Body of pancreas (tissue), 4 donors: ENCODE measurements around the gene NBEA. TPM values are rescaled to one million over a fixed set of nuclear protein-coding genes. Genes with fewer than 3 reads are reported as not detected.
A peak's percentile ranks its signal among the peaks of the same experiment; 100 is the strongest.

ENCODE experiments used
- ATAC-seq: fragments of 150-250 bp; one replicate; pipeline ENCODE4 v1.9.1; 2016
- DNase-seq, 4 donors: peaks; one replicate each; pipeline ENCODE4 v3.0.0-alpha.2; 2019
- H3K27ac ChIP-seq, 4 donors: fragments of 200-600 bp; sonication (generic); 1 replicate in 3 of 4; 2 replicates in 1 of 4; pipeline versions ENCODE4 v1.5.1 to v1.6.1; 2016 to 2019; ENCODE audit warnings: mild to moderate bottlenecking in 1 of 4, mixed read lengths in 1 of 4, moderate library complexity in 1 of 4
- H3K27me3 ChIP-seq, 2 donors: fragments of 200-600 bp; sonication (generic); one replicate each; pipeline ENCODE4 v1.6.0; 2016; ENCODE audit warnings: mild to moderate bottlenecking in 1 of 2
- H3K36me3 ChIP-seq, 2 donors: fragments of 200-600 bp; sonication (generic); replicated peaks in 1 of 2; 2 replicates each; pipeline ENCODE4 v1.5.1; 2016; ENCODE audit warnings: low read depth in 2 of 2; ENCODE audit not compliant: insufficient read depth in 1 of 2
- H3K4me1 ChIP-seq: fragments of 200-600 bp; sonication (generic); one replicate; pipeline ENCODE4 v1.6.0; 2016
- H3K4me3 ChIP-seq, 2 donors: fragments of 200-600 bp; sonication (generic); 1 replicate in 1 of 2; 2 replicates in 1 of 2; pipeline ENCODE4 v1.5.1; 2016 to 2019
- H3K9me3 ChIP-seq, 3 donors: fragments of 200-600 bp; sonication (generic); 1 replicate in 2 of 3; 2 replicates in 1 of 3; pipeline ENCODE4 v1.5.1; 2016
- POLR2A ChIP-seq, 3 donors: fragments of 450-650 bp; IDR thresholded peaks; one replicate each; pipeline ENCODE4 v1.6.1; 2016; ENCODE audit warnings: antibody characterized with exemption in 3 of 3, mild to moderate bottlenecking in 2 of 3
- WGBS, 2 donors: methylation state at CpG; one replicate each; pipeline ENCODE4 v1.1.5; 2017; 5-methylcytosine and 5-hydroxymethylcytosine counted together
- intact Hi-C: fragments of 100-400 bp; cut with DNase I; formaldehyde crosslinking; loops from one replicate; pipeline ENCODE4 v1.15.1; 2023
- total RNA-seq, 2 donors: library from RNA; depleted of rRNA; stranded (reverse); fragments of >200 nt; gene quantifications; one replicate each; pipeline ENCODE4 v1.1.0, GENCODE V29; 2016
- TF ChIP-seq, protein P1 (sequence below), 7 experiments: fragments of 450-650 bp in 4 of 7; fragments of 200-600 bp in 3 of 7; sonication (generic) in 3 of 7; IDR thresholded peaks; one replicate each; pipeline ENCODE4 v1.5.1; 2016 to 2019; ENCODE audit warnings: antibody characterized with exemption in 7 of 7

NBEA gene
- total RNA-seq, 2 donors from 2014 or later, result 9.6 to 19.1 TPM

DNA sequence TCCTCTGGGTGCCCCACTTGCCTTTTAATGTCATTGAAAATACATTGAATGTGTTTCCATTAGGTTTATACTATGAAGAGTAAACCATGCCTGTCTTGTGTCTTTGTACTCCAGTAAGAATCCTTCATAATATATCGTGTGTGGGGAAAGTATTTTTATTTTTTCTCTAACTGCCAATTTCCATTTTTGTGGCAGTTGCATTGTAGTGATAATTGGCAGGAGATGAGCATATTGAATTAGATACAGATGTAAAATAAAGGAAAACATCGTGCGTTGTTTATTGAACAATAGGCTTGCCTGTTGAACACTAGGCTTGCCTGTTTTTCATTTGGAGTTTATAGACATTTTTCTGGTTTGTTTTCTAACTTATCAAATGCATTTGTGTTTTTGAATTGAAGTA is 218.8 kb downstream of the NBEA start:
- peaks cover 0 to 5% of the 10 kb centered on the region in 2 donors for H3K27me3 ChIP-seq
- intact Hi-C loops, result loop anchor here (10.0 kb wide), 1 partner anchor 1226 kb away; no protein-coding TSS in a partner anchor
- no peaks in the 10 kb centered on the region for H3K4me1 ChIP-seq
- no peak overlapping the region for H3K4me3 ChIP-seq
- H3K36me3 ChIP-seq, result no peaks in the 10 kb centered on the region
- H3K9me3 ChIP-seq, result no peaks in the 10 kb centered on the region
- WGBS, 2 donors, result 72 to 79% methylated on average over 3 of the region's 3 CpGs
- ATAC-seq, result no peak
- TF ChIP-seq, protein P1, sequence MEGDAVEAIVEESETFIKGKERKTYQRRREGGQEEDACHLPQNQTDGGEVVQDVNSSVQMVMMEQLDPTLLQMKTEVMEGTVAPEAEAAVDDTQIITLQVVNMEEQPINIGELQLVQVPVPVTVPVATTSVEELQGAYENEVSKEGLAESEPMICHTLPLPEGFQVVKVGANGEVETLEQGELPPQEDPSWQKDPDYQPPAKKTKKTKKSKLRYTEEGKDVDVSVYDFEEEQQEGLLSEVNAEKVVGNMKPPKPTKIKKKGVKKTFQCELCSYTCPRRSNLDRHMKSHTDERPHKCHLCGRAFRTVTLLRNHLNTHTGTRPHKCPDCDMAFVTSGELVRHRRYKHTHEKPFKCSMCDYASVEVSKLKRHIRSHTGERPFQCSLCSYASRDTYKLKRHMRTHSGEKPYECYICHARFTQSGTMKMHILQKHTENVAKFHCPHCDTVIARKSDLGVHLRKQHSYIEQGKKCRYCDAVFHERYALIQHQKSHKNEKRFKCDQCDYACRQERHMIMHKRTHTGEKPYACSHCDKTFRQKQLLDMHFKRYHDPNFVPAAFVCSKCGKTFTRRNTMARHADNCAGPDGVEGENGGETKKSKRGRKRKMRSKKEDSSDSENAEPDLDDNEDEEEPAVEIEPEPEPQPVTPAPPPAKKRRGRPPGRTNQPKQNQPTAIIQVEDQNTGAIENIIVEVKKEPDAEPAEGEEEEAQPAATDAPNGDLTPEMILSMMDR (IDR thresholded peaks at IDR 0.05), result no peak
- TF ChIP-seq POLR2A (IDR thresholded peaks at IDR 0.05), result no peak
- no peak for DNase-seq
- no peak overlapping the region for H3K27ac ChIP-seq

DNA sequence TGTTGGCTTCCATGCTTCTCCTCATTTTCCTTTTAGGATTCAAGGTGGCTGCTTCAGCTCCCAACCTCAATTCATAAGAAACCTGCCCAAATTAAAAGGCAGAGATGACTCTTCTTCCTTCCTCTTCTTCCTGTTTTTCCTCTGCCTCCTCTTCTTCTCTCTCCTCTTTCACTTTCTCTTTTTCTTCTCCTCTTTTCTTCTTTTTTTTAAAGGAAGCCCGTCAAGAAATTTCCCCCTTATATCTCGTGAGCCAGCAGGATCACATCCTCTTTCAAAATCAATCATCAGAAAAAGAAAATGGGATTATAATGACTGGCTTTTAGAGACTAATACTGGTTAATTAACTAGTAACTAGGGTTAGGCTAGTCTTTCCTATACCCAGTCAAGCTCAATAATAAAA is 220.3 kb downstream of the NBEA start:
- WGBS, 2 donors, result 38 to 47% methylated on average over 2 of the region's 2 CpGs
- intact Hi-C loops, result loop anchor here (10.0 kb wide), 1 partner anchor 1228 kb away; no protein-coding TSS in a partner anchor
- no peak for TF ChIP-seq POLR2A (IDR thresholded peaks at IDR 0.05)
- TF ChIP-seq, protein P1 (IDR thresholded peaks at IDR 0.05), result no peak
- ATAC-seq (no peak), DNase-seq (no peak)
- no peaks in the 10 kb centered on the region for H3K4me1 ChIP-seq
- H3K36me3 ChIP-seq, result no peaks in the 10 kb centered on the region
- H3K27me3 ChIP-seq, result peaks cover 0 to 5% of the 10 kb centered on the region in 2 donors
- no peak overlapping the region for H3K27ac ChIP-seq
- H3K4me3 ChIP-seq, result no peak overlapping the region
- H3K9me3 ChIP-seq, result no peaks in the 10 kb centered on the region

DNA sequence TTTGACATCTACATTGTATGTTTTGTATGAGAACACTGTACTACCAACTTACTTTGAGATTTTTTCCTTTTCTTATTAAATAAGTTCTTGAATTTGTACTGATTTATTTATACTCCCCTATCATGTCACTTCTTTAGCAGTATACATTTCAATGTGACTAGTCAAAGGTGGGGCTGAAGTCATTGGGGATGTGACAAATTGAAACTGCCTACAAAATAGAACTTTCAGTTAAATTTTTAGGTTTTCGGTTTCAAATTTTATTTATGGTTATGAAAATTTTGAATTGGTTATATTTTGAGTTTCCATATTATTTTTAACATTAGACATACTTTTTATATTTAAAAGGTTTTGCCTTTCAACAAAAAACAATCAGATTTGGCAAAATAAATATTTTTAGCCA is 221.6 kb downstream of the NBEA start:
- no peak for ATAC-seq
- TF ChIP-seq, protein P1 (IDR thresholded peaks at IDR 0.05), result no peak
- TF ChIP-seq POLR2A (IDR thresholded peaks at IDR 0.05), result no peak
- no peak for DNase-seq
- H3K27ac ChIP-seq, result no peak overlapping the region
- H3K27me3 ChIP-seq, result peaks cover 0 to 5% of the 10 kb centered on the region in 2 donors
- 93 to 97% methylated on average over 1 of the region's 1 CpG for WGBS, 2 donors
- H3K4me1 ChIP-seq, result no peaks in the 10 kb centered on the region
- intact Hi-C loops, result loop anchor here (10.0 kb wide), 1 partner anchor 1229 kb away; no protein-coding TSS in a partner anchor
- no peaks in the 10 kb centered on the region for H3K9me3 ChIP-seq
- H3K36me3 ChIP-seq, result no peaks in the 10 kb centered on the region
- H3K4me3 ChIP-seq, result no peak overlapping the region

DNA sequence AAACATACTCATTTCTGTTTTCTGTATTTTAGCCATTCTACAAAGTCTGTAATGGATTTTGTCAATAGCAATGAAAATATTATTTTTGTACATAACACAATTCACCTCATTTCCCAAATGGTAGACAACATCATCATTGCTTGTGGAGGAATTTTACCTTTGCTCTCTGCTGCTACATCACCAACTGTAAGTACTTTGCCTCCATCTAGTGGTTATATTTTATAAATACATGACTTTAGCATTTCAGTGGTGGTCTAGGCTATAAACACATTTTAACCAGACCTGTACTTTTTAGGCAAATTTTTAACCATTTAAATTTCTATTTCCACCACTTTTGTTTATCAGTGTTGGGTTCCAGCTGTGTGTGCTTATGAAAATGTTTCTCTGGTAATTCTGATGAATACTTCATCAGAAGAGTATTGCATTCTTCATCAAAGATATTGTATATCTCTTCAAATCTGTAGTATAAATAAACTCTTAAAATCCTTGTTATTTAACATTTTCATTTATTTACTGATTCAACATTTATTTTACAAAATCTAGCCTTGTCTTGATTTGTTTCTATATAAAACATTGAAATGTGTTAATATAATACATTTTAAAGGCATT is 222.4 kb downstream of the NBEA start:
- Histone ChIP-seq H3K36me3 (no peaks in the 10 kb centered on the region), H3K9me3 (no peaks in the 10 kb centered on the region), H3K27ac (no peak overlapping the region), H3K4me3 (no peak overlapping the region), H3K4me1 (no peaks in the 10 kb centered on the region), H3K27me3 (peaks cover 0 to 5% of the 10 kb centered on the region in 2 donors)
- no peak for DNase-seq
- intact Hi-C loops, result loop anchor here (10.0 kb wide), 1 partner anchor 1230 kb away; no protein-coding TSS in a partner anchor
- ATAC-seq, result peak; percentile 68
- no peak for TF ChIP-seq POLR2A (IDR thresholded peaks at IDR 0.05)
- TF ChIP-seq, protein P1 (IDR thresholded peaks at IDR 0.05), result peak; percentile 37 to 68 (median 63)

DNA sequence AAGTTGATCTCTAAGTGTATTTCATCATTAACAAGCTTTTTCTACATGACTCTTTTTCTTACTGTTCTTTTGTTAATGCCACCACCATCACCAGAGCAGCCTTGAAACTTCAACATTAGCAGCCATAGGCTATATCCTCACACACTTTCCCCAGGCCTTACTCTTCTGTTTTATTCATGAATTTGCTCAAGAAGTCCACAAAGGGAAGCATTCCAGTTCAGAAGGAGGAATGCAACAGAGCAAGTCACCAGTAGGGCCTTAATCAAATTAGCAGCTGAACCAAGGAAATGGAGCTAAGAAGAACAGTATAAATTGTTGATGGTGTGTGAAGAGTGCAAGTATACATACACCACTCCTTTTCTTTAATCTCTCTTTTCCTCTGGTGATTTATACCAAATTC is 223.1 kb downstream of the NBEA start:
- DNase-seq, result no peak
- TF ChIP-seq, protein P1 (IDR thresholded peaks at IDR 0.05), result no peak
- no peak for TF ChIP-seq POLR2A (IDR thresholded peaks at IDR 0.05)
- H3K36me3 ChIP-seq, result no peaks in the 10 kb centered on the region
- H3K27ac ChIP-seq, result no peak overlapping the region
- H3K4me3 ChIP-seq, result no peak overlapping the region
- no peaks in the 10 kb centered on the region for H3K9me3 ChIP-seq
- intact Hi-C loops, result loop anchor here (10.0 kb wide), 1 partner anchor 1230 kb away; no protein-coding TSS in a partner anchor
- H3K27me3 ChIP-seq, result peaks cover 0 to 5% of the 10 kb centered on the region in 2 donors
- H3K4me1 ChIP-seq, result no peaks in the 10 kb centered on the region
- no peak for ATAC-seq
